ENCODE measurements around the gene STOX1.
"Not testable (repeated sequence)": the region's sequence is repeated elsewhere in the genome, so short reads cannot be mapped to it uniquely, and the experiment has no call there.

STOX1 gene, protein sequence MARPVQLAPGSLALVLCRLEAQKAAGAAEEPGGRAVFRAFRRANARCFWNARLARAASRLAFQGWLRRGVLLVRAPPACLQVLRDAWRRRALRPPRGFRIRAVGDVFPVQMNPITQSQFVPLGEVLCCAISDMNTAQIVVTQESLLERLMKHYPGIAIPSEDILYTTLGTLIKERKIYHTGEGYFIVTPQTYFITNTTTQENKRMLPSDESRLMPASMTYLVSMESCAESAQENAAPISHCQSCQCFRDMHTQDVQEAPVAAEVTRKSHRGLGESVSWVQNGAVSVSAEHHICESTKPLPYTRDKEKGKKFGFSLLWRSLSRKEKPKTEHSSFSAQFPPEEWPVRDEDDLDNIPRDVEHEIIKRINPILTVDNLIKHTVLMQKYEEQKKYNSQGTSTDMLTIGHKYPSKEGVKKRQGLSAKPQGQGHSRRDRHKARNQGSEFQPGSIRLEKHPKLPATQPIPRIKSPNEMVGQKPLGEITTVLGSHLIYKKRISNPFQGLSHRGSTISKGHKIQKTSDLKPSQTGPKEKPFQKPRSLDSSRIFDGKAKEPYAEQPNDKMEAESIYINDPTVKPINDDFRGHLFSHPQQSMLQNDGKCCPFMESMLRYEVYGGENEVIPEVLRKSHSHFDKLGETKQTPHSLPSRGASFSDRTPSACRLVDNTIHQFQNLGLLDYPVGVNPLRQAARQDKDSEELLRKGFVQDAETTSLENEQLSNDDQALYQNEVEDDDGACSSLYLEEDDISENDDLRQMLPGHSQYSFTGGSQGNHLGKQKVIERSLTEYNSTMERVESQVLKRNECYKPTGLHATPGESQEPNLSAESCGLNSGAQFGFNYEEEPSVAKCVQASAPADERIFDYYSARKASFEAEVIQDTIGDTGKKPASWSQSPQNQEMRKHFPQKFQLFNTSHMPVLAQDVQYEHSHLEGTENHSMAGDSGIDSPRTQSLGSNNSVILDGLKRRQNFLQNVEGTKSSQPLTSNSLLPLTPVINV

DNA sequence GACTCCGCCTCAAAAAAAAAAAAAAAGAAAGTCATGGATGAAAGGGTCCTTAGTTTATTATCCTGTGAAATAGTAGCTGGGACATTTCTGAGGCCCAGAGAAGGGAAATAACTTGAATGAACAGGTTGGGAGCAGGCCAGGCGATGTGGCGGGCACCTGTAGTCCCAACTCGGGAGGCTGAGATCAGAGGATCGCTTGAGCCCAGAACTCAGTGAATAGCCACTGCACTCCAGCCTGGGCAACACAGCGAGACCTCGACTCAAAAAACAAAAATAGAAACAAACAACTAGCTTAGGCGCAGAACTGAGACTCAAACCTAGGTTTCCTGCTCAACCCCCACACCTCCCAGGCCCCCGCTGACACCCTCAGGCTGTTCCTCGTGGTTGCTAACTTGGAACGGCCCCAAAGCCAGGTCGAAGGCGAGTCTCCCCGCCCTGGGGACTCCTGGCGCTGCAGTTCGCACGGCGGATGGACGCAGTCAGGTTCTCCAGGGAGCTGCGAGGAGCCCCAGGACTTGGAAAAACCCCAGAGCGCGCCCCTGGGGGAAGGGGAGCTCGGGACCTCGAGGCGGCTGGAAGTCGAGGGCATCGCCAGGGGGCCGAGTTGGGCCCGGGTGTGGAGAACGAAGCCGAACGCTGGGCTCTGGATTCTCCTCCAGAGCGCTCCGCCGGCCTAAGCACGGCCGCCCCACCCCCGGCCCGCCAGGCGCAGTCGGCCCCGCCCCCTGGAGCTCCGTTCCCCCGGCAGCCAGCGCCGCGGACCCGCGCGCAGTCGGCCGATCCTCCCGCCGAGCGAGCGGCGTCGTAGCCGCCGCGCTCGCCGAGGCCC, at the start of gene STOX1:
Gene STOX1 (plus strand): TSS at position 768 of the 828 bp plus-strand sequence. CDS start 93 bp downstream, outside the sequence.
- no peak for DNase-seq (ENCODE audit: low spot score)

DNA sequence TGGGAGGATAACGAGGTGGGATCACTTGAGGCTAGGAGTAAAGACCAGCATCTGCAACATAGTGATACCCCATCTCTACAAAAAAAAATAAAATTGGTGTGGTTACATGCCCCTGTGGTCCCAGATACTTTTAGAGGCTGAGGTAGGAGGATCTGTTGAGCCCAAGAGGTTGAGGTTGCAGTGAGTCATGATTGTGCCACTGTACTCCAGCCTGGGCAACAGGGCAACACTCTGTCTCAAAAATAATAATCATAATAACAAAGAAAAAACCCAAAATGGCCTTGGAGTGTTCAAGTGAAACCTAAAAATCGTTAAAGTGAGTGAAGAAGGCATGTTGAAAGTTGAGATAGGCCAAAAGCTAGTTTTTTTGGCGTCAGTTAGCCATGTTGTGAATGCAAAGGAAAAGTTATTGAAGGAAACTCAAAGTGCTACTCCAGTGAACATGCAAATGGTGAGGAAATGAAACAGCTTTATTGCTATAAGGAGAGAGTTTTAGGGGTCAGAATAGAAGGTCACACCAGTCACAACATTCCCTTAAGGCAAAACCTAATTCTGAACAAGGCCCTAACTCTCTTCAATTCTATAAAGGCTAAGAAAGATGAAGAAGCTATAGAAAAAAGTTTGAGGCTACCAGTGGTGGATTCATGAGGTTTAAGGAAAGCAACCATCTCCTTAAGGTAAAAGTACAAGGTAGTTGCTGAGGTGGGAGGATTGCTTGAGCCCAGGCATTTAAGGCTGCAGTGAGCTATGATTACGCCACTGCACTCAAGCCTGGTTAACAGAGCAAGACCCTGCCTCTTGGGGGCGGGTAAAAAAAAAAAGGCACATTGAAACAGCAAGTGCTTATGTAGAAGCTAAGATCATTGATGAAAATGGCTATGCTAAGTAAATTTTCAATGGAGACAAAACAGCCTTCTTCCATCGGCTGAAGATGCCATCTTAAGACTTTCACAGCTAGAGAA, 45.4 kb upstream of the STOX1 start:
- DNase-seq (ENCODE audit: low spot score) = no peak

DNA sequence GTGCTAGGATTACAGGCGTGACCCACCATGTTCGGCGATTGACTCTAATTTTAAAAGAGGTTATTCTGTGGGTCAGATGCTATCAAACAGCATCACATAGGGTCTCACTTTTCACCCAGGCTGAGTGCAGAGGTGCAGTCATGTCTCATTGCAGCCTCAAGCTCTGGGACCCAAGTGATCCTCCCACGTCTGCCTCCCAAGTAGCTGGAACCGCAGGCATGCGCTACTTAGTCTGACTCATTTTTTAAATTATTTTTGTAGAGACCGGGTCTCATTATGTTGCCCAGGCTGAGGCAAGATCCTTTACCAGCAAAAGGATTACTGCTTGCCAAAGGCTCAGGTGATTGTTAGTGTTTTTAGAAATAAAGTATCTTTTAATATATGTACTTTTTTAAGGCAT, 42.9 kb upstream of the STOX1 start:
- no peak for DNase-seq (ENCODE audit: low spot score)

DNA sequence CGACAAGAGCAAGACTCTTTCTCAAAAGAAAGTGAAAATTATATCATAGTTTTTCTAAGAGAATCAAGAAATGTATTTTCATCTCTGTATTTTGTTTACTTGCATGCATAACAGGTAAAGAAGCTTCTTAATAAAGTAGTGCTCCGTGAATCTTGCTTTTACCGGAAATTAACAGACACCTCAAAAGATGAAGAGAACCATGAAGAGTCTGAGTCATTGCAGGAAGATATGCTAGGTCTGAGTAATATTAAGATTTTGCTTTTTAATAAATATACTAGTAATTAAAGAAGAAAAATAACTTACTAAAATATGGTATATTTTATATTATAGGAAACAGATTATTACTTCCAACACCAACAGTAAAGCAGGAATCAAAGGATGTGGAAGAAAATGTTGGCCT, 39.5 kb upstream of the STOX1 start:
- no peak for DNase-seq (ENCODE audit: low spot score)

DNA sequence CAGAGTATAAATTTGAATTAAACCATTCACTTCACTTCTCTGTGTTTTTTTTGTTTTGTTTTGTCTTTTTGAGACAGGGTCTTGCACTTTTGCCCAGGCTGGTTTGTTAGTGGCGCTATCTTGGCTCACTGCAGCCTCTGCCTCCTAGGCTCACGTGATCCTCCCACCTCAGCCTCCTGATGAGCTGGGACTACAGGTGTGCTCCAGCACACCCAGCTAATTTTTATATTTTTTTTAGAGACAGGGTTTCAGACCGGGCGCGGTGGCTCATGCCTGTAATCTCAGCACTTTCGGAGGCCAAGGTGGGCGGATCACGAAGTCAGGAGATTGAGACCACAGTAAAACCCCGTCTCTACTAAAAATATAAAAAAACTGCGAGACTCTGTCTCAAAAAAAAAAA, 36.9 kb upstream of the STOX1 start:
- DNase-seq (ENCODE audit: low spot score) = no peak

DNA sequence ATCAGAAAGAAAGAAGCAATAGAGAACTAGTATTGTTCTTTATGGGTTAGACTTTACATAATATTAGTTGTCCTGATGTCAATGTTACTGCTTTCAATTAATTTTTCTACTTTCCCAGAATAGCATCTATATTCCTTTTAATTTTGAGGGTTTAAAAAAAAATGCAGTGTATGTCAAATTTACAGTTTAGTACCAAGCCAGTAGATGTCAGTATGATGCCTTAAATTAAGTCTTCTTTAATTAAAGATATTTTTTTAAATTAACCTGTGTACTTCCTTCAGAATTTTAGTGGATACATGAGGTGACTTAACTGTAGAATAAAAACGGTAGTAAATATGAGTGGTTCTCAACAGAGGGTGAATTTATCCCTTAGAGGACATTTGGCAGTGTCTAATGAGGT, 35.2 kb upstream of the STOX1 start:
- DNase-seq (ENCODE audit: low spot score) = no peak

DNA sequence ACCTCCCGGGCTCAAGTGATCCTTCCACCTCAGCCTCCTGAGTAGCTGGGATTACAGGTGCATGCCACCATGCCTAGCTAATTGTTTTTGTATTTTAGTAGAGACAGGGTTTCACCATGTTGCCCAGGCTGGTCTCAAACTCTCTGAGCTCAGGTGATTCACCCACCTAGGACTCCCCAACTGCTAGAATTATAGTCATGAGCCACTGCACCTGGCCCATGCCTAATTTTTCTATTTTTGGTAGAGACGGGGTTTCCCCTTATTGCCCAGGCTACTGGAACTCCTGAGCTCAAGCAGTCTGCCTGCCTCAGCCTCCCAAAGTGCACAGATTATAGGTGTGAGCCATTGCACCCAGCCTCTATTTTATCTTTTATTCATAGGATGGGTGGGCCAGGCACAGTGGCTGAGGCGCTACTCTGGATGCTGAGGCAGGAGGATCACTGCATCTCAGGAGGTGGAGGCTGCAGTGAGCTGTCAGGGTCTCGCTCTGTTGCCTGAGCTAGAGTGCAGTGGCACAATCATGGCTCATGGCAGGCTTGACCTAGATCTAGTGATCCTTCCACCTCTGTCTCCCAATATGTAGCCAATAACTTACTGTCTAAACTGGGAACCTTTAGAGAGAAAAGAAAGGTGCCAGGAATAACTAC, 31.3 kb upstream of the STOX1 start:
- no peak for DNase-seq (ENCODE audit: low spot score)

DNA sequence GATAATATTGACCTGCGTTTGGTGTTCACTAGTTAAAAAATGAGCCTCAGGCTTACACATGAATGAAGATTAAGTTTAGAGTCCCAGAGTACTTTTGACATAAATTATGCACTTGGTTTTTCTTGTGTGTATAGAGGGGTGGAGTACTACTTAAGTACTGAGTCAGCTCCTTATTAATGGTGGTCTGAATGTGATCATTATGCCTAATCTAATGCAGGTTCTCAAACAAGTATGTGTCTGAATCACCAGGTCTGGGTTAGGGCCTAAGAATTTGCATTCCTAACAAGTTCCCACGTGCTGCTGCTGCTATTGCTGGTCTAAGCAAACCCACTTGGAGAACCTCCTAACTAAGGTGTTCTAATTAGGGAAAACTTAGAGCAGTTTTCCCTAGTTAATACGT, 30.7 kb upstream of the STOX1 start:
- DNase-seq (ENCODE audit: low spot score) = no peak

DNA sequence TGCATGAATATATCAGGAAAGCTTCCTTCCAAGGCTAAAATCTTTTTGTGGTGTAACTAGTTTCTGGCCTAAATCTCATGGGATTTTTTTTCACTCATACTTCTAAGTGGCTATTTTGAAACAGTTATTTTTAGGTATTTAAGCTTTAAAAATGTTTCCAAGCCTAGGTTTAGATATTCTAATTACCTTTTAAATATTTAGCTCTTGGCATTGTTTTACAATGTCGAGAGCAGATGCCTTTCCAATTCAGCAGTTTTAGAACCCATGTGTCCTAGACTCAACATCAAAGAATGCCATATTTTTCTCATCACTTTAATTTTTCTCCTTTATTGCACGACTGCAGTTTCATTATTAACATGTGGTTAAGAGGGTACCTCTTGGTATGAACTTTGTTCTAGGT, 27.1 kb upstream of the STOX1 start:
- no peak for DNase-seq (ENCODE audit: low spot score)

DNA sequence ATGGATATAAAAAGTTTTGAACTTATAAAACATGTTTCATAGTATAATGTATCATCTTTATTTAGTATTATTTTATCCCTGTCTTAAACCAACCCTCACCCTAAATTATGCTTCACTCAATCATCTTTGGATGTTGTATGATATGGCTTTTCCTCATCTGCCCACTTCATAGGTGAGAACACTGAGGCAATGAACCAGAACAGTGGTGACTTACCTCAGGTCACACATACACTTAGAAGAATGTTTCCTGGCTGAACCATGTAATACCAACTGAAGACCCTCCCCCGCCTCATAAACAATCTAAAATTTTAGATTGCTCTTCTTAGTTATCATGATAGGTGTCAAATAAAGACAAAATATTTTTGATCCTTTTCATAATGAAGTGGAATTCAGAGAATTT, 22.6 kb upstream of the STOX1 start:
- DNase-seq (ENCODE audit: low spot score) = no peak

DNA sequence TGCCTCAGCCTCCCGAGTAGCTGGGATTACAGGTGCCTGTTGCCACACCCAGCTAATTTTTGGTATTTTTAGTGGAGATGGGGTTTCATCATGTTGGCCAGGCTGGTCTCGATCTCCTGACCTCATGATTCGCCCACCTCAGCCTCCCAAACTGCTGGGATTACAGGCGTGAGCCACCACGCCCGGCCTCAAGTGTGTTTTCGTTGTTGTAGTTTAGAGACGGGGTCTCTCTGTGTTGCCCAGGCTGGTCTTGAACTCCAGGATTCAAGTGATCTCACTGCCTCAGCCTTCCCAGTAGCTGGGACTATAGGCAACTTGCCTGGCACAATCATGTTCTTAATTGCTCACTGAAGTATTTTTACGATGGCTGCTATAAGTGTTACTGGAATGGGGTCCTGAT, 16.5 kb upstream of the STOX1 start:
- not testable (repeated sequence) for DNase-seq (ENCODE audit: low spot score)

DNA sequence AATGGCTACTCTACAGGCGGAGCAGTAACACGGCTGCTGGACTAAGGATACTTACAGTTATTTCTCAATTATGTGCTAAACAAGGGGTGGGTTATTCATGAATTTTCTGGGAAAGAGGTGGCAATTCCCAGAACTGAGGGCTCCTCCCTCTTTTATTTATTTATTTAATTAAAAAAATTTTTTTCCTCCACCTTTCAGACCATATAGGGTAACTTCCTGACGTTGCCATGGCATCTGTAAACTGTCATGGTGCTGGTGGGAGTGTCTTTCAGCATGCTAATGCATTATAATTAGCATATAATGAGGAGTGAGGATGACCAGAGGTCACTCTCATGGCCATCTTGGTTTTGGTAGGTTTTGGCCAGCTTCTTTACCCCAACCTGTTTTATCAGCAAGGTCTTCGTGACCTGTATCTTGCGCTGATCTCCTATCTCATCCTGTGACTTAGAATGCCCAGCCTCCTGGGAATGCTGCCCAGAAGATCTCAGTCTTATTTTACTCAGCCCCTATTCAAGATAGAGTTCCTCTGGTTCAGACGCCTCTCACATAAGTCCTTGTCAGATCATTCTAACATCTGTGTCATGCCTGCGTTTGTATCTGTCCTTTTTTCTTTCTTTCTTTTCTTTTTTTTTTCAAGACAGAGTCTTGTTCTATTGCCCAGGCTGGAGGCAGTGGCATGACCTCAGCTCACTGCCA, 15.9 kb upstream of the STOX1 start:
- no peak for DNase-seq (ENCODE audit: low spot score)

DNA sequence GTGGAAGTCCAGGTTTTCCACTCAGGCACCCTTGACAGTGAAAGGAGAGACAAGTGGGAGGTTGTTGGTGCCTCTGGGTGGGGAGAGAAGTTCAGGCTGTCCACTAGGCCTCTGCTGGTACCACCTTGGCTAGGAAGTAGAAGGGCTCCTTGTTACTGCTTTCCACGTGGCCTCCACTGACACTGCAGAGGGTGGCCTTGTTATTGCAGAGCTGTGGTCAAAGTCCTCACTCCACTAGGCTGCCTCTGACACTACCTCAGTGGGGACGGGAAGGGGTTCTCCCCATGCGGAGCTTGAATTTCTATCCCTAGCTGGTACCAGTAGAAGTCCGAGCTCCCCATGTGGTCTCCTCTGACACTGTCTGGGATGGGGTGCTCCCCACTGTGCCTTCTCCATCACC, 14.9 kb upstream of the STOX1 start:
- no peak for DNase-seq (ENCODE audit: low spot score)

DNA sequence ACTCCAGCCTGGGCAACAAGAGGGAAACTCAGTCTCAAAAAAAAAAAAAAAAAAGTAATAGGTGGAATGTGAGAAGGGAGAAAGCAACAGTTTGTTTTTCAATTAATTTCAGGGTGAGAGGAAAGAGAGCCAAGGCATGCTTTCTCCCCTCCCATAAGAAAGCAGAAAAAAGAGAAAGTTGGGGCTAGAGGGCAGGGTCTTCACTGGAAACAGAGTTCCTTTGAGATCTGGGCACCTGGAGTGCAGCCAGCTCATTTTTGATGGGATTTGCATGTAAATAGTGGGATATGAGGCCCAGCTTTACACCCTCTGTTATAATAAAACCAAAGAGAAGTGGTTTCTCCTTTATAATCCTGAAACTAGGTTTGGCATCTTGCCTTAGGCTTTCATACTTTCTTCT, 13.8 kb upstream of the STOX1 start:
- DNase-seq (ENCODE audit: low spot score) = no peak

DNA sequence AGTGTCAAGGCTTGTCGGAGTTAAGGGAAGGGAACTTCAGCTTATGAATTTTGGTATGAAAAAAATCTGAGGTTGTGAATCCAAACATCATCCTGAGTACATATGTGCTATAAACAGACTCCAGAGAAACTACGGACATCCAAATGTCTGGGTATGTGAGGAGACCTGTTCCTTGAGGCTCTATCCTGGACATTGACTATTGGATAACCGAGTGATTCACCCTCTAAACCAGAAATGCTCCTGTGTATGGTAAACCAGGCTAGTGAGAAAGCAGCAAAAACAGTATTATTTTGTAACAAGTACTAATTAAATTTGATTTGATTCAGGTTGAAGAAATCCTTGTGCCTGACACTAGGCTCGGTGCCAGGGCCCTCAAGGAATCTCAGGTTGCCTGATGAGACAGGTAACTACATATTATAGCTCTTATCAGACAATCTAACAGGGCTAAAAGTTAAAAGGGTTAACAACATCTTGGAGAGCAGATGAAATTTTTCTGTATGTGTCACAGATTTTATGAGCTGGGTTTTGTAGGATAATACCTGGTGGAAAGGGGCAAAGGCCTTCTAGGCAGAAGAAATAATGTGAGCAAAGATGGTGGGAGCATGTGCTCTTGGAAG, 10.4 kb upstream of the STOX1 start:
- DNase-seq (ENCODE audit: low spot score) = no peak

DNA sequence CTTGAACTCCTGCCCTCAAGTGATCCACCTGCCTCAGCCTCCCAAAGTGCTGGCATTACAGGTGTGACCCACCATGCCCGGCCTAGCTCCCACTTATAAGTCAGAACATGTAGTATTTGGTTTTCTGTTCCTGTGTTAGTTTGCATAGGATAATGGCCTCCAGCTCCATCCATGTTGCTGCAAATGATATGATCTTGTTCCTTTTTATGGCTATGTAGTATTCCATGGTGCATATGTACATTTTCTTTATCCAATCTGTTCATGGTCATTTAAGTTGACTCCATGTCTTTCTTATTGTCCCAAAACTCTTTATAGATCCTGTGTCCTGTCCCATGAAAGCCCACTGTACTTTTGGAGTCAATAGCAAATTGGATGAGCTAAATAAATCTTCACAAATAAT, 7.0 kb upstream of the STOX1 start:
- not testable (repeated sequence) for DNase-seq (ENCODE audit: low spot score)

DNA sequence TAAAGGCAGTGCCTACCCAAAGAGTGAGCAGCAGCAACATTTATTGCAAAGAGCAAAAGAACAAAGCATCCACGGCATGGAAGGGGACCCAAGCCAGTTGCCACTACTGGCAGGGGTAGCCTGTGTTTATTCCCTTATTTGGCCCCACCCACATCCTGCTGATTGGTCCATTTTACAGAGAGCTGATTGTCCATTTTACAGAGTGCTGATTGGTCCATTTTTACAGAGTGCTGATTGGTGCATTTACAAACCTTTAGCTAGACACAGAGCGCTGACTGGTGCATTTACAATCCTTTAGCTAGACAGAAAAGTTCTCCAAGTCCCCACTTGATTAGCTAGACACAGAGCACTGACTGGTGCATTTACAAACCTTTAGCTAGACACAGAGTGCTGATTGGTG, 4.7 kb upstream of the STOX1 start:
- not testable (repeated sequence) for DNase-seq (ENCODE audit: low spot score)

DNA sequence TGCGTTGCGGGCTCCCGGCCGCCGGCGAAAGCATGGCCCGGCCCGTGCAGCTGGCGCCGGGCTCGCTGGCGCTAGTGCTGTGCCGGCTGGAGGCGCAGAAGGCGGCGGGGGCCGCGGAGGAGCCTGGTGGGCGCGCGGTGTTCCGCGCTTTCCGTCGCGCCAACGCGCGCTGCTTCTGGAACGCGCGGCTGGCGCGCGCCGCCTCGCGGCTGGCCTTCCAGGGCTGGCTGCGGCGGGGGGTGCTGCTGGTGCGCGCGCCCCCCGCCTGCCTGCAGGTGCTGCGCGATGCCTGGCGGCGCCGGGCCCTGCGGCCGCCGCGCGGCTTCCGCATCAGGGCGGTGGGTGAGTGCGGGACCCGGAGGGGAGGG, 245 bp downstream of the STOX1 start:
- DNase-seq (ENCODE audit: low spot score) = not testable (repeated sequence)

DNA sequence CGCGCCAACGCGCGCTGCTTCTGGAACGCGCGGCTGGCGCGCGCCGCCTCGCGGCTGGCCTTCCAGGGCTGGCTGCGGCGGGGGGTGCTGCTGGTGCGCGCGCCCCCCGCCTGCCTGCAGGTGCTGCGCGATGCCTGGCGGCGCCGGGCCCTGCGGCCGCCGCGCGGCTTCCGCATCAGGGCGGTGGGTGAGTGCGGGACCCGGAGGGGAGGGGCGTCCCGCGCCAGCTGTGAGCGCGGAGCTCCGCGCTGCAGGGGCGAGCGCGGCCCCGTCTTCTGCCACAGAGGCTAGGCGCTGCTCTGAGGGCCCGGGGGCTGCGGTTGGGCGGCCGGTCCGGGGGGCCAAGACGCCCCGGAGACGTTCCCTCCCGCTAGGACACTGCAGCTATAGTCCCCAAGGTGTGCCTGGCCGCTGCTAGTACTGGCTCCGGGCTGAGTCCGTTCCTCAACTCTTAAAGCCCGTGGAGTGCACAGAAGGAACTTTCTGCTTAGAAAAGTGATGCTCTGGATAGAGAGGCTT, 811 bp downstream of the STOX1 start:
- DNase-seq (ENCODE audit: low spot score) = not testable (repeated sequence)

Measured in hematopoietic multipotent progenitor cell treated with erythropoietin and hydrocortisone succinate and interleukin-3 and kit ligand, for 17 days (in vitro differentiated cells).